Spleen (tissue), 7 donors: ENCODE measurements around the gene SLC41A1.
"Not testable (repeated sequence)": the region's sequence is repeated elsewhere in the genome, so short reads cannot be mapped to it uniquely, and the experiment has no call there.

Experiments used
- POLR2A ChIP-seq, 3 donors: fragments of 450-650 bp; IDR thresholded peaks; one replicate each; pipeline ENCODE4 v1.5.1; 2017; ENCODE audit warnings: antibody characterized with exemption in 3 of 3, mild to moderate bottlenecking in 1 of 3
- TF ChIP-seq, protein P1 (sequence below), 11 experiments: fragments of 200-600 bp in 7 of 11; fragments of 450-650 bp in 4 of 11; sonication (generic) in 4 of 11; IDR thresholded peaks in 8 of 11; conservative IDR thresholded peaks in 3 of 11; 1 replicate in 7 of 11; 2 replicates in 4 of 11; pipeline versions ENCODE4 v1.4.0 to v1.8.0; 2016 to 2021; ENCODE audit warnings: antibody characterized with exemption in 11 of 11, inconsistent platforms in 4 of 11, mild to moderate bottlenecking in 1 of 11
- donor health status: DM: no; HTN: no; CAD: no; lungs with moderate emphysema.
- donor health status: DM: no; HTN: no; CAD: no.
- donor health status: DM: no; HTN: no; CAD: no.

DNA sequence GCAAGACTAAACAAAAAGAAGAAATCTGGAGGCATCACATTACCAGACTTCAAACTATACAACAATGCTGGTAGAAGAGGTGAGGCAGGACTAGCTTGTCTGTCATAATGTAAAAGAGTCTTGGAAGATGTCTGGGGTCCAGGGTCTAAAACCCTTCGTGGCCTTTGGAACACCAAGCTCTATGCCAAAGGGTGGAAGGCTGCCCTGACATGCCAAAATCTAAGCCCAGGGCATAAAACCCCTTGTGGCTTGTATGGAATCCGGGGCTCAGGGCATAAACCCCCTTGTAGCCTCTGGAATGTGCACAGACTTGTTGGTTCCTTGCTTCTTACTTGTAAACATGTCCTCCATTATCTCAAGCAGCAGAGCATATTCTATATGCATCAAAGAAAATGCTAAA lies 44.5 kb upstream of the SLC41A1 start:
- TF ChIP-seq, protein P1, sequence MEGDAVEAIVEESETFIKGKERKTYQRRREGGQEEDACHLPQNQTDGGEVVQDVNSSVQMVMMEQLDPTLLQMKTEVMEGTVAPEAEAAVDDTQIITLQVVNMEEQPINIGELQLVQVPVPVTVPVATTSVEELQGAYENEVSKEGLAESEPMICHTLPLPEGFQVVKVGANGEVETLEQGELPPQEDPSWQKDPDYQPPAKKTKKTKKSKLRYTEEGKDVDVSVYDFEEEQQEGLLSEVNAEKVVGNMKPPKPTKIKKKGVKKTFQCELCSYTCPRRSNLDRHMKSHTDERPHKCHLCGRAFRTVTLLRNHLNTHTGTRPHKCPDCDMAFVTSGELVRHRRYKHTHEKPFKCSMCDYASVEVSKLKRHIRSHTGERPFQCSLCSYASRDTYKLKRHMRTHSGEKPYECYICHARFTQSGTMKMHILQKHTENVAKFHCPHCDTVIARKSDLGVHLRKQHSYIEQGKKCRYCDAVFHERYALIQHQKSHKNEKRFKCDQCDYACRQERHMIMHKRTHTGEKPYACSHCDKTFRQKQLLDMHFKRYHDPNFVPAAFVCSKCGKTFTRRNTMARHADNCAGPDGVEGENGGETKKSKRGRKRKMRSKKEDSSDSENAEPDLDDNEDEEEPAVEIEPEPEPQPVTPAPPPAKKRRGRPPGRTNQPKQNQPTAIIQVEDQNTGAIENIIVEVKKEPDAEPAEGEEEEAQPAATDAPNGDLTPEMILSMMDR (IDR thresholded peaks at IDR 0.05 in 8 of 11, conservative IDR thresholded peaks at IDR 0.05 in 3 of 11): not testable (repeated sequence)
- not testable (repeated sequence) for TF ChIP-seq POLR2A (IDR thresholded peaks at IDR 0.05)
